HG03558 (cell line): ENCODE results near the gene NUMA1.

Experiments used
- ATAC-seq: cut with Tn5 transposase; IDR thresholded peaks from one replicate; pipeline ENCODE4 v1.9.1; 2021; ENCODE audit warnings: moderate number of reproducible peaks; ENCODE audit not compliant: unreplicated experiment; ENCODE audit errors: extremely low read depth

NUMA1 gene

GRCh38 chr11:72080326-72081183 lies at the start of gene NUMA1, which contains the start of gene LRRC51:
Gene NUMA1 (minus strand): TSS chr11:72080542. CDS start chr11:72035943, 44,599 bp downstream.
Gene LRRC51 (plus strand): TSS chr11:72080850. CDS start chr11:72089084, 8,234 bp downstream.
- ATAC-seq = peak; percentile 86

- no peak for ATAC-seq
These were observed 49.0 kb upstream of the NUMA1 start for GRCh38 chr11:72129381-72129780.

GRCh38 chr11:72127923-72128322 lies 47.6 kb upstream of the NUMA1 start:
- no peak for ATAC-seq

- no peak for ATAC-seq
These were observed 45.6 kb upstream of the NUMA1 start for GRCh38 chr11:72125956-72126355.

GRCh38 chr11:72124046-72124445 lies 43.7 kb upstream of the NUMA1 start:
- no peak for ATAC-seq

GRCh38 chr11:72123117-72123653 lies 42.8 kb upstream of the NUMA1 start:
- no peak for ATAC-seq

- ATAC-seq = no peak
These were observed 42.3 kb upstream of the NUMA1 start for GRCh38 chr11:72122607-72123006.

- ATAC-seq = no peak
These were observed 40.6 kb upstream of the NUMA1 start for GRCh38 chr11:72120930-72121329.

GRCh38 chr11:72119198-72119597 lies 38.9 kb upstream of the NUMA1 start:
- no peak for ATAC-seq

- no peak for ATAC-seq
These were observed 35.8 kb upstream of the NUMA1 start for GRCh38 chr11:72116019-72116755.

GRCh38 chr11:72114570-72114969 lies 34.2 kb upstream of the NUMA1 start:
- no peak for ATAC-seq

- no peak for ATAC-seq
These were observed 32.9 kb upstream of the NUMA1 start for GRCh38 chr11:72112978-72113808.

GRCh38 chr11:72112143-72112977 lies 32.0 kb upstream of the NUMA1 start, which contains the start of gene ANAPC15:
Gene ANAPC15 (minus strand): TSS chr11:72112695. CDS start chr11:72111276, 1,419 bp downstream.
- peak; percentile 62 for ATAC-seq

GRCh38 chr11:72111300-72112142 lies 31.2 kb upstream of the NUMA1 start:
- ATAC-seq = no peak

GRCh38 chr11:72105888-72106287 lies 25.5 kb upstream of the NUMA1 start, which contains the start of gene TOMT:
Gene TOMT (plus strand): TSS chr11:72105924. CDS start chr11:72105952, 28 bp downstream.
- ATAC-seq = no peak

GRCh38 chr11:72103754-72104167 lies 23.4 kb upstream of the NUMA1 start:
- no peak for ATAC-seq

- ATAC-seq = peak; percentile 75
These were observed 22.8 kb upstream of the NUMA1 start, which contains the start of gene LAMTOR1 for GRCh38 chr11:72102946-72103753. Gene LAMTOR1 (minus strand): TSS chr11:72103297. CDS start chr11:72103224, 73 bp downstream.
